ENCODE data around the gene ARL4C.

- no peak for TF ChIP-seq POLR2A (IDR thresholded peaks at IDR 0.05)
- TF ChIP-seq CTCF (IDR thresholded peaks at IDR 0.05), result no peak
- TF ChIP-seq POLR2AphosphoS5 (IDR thresholded peaks at IDR 0.05), result peak in 2 of 3 donors; percentile 57 to 83
- TF ChIP-seq EP300 (IDR thresholded peaks at IDR 0.05), result no peak
Measured at GRCh38 chr2:234463626-234464290, 33.1 kb downstream of the ARL4C start.

Data from stomach (tissue), 4 donors.